ENCODE data around the gene WDFY3.

Gene WDFY3

GRCh38 chr4:84954982-84955567 lies 11.4 kb downstream of the WDFY3 start:
- no peak for DNase-seq (ENCODE audit: low read depth in 2 of 3, low spot score in 1 of 3)

GRCh38 chr4:84952776-84953175 lies 13.7 kb downstream of the WDFY3 start:
- no peak for DNase-seq (ENCODE audit: low read depth in 2 of 3, low spot score in 1 of 3)

- no peak for DNase-seq (ENCODE audit: low read depth in 2 of 3, low spot score in 1 of 3)
These were observed 14.5 kb downstream of the WDFY3 start for GRCh38 chr4:84952004-84952403.

GRCh38 chr4:84948056-84948455 lies 18.4 kb downstream of the WDFY3 start:
- DNase-seq (ENCODE audit: low read depth in 2 of 3, low spot score in 1 of 3): no peak

- DNase-seq (ENCODE audit: low read depth in 2 of 3, low spot score in 1 of 3): no peak
These were observed 21.5 kb downstream of the WDFY3 start for GRCh38 chr4:84944947-84945346.

- no peak for DNase-seq (ENCODE audit: low read depth in 2 of 3, low spot score in 1 of 3)
These were observed 25.5 kb downstream of the WDFY3 start for GRCh38 chr4:84940960-84941359.

- no peak for DNase-seq (ENCODE audit: low read depth in 2 of 3, low spot score in 1 of 3)
These were observed 27.4 kb downstream of the WDFY3 start for GRCh38 chr4:84939113-84939512.

GRCh38 chr4:84938316-84938715 lies 28.2 kb downstream of the WDFY3 start:
- DNase-seq (ENCODE audit: low read depth in 2 of 3, low spot score in 1 of 3): no peak

- DNase-seq (ENCODE audit: low read depth in 2 of 3, low spot score in 1 of 3): no peak
These were observed 29.0 kb downstream of the WDFY3 start for GRCh38 chr4:84937381-84937977.

- no peak for DNase-seq (ENCODE audit: low read depth in 2 of 3, low spot score in 1 of 3)
These were observed 30.4 kb downstream of the WDFY3 start for GRCh38 chr4:84936123-84936522.

- no peak for DNase-seq (ENCODE audit: low read depth in 2 of 3, low spot score in 1 of 3)
These were observed 34.0 kb downstream of the WDFY3 start for GRCh38 chr4:84932462-84932861.

GRCh38 chr4:84931961-84932360 lies 34.5 kb downstream of the WDFY3 start:
- DNase-seq (ENCODE audit: low read depth in 2 of 3, low spot score in 1 of 3): no peak

GRCh38 chr4:84931274-84931673 lies 35.2 kb downstream of the WDFY3 start:
- DNase-seq (ENCODE audit: low read depth in 2 of 3, low spot score in 1 of 3): no peak

- DNase-seq (ENCODE audit: low read depth in 2 of 3, low spot score in 1 of 3): no peak
These were observed 38.4 kb downstream of the WDFY3 start for GRCh38 chr4:84928089-84928488.

GRCh38 chr4:84927428-84927827 lies 39.1 kb downstream of the WDFY3 start:
- no peak for DNase-seq (ENCODE audit: low read depth in 2 of 3, low spot score in 1 of 3)

- DNase-seq (ENCODE audit: low read depth in 2 of 3, low spot score in 1 of 3): no peak
These were observed 40.9 kb downstream of the WDFY3 start for GRCh38 chr4:84925558-84925957.

GRCh38 chr4:84924434-84924833 lies 42.1 kb downstream of the WDFY3 start:
- DNase-seq (ENCODE audit: low read depth in 2 of 3, low spot score in 1 of 3): no peak

- no peak for DNase-seq (ENCODE audit: low read depth in 2 of 3, low spot score in 1 of 3)
These were observed 45.9 kb downstream of the WDFY3 start for GRCh38 chr4:84920617-84921016.

- DNase-seq (ENCODE audit: low read depth in 2 of 3, low spot score in 1 of 3): no peak
These were observed 48.5 kb downstream of the WDFY3 start for GRCh38 chr4:84917869-84918600.

GRCh38 chr4:84917086-84917821 lies 49.2 kb downstream of the WDFY3 start:
- DNase-seq (ENCODE audit: low read depth in 2 of 3, low spot score in 1 of 3): no peak

GRCh38 chr4:84916227-84916626 lies 50.3 kb downstream of the WDFY3 start:
- DNase-seq (ENCODE audit: low read depth in 2 of 3, low spot score in 1 of 3): no peak

- DNase-seq (ENCODE audit: low read depth in 2 of 3, low spot score in 1 of 3): no peak
These were observed 51.1 kb downstream of the WDFY3 start for GRCh38 chr4:84915396-84915780.
